ENCODE results near the gene SSUH2.

The SSUH2 gene

DNA sequence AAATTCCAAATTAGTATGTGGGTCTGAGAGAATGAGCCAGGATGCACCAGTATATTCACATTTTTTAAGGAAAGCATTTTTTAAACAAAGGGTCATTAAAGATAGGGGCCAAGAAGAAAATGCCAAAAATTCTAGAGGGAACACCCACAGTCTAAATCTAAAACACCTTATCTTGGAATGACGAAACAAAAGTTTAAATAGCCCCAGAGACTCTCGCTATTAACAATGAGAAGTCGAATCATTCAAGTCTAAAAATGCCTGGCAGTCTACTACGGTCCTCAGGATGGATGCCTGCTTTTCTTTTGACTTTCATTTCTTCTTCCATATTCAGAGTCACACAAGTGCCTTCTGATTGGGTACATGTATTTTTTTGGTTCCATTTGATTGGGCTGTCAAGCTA, 66.3 kb downstream of the SSUH2 start:
- DNase-seq, result no peak

DNA sequence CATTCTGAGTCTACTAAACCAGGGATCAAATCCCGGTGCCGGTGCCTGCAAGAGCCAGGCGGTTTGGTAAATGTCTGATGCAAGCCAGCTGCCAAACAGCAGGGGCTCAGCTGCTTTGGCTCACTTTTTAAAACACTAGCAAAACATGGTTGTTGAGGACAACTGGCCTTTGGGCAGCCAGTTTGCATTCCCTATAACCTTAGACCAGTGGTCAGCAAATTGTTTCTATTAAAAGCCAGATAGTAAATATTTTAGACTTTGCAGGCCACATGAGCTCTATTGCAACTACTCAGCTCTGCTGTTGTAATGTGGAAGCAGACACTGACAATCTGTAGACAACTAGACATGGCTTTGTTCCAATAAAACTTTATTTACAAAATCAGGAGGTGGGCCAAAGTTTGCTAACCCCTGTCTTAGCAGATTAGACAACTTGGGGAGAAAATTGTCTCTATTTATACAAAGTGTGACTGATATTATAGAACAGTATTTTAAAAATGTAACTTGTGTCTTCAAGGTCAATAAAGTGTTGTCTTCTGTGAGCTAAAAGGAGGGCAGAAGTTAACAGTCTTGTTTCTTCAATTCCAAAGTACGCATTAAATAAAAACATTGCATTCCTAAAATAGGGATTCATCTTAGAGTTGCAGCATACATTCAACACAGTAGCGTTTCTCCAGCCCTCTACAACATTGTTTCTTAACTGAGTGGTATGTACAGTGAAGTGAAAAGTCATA, 67.6 kb downstream of the SSUH2 start:
- no peak for DNase-seq

- DNase-seq, result no peak
Measured at GRCh38 chr3:8576436-8576835, 68.2 kb downstream of the SSUH2 start.

DNA sequence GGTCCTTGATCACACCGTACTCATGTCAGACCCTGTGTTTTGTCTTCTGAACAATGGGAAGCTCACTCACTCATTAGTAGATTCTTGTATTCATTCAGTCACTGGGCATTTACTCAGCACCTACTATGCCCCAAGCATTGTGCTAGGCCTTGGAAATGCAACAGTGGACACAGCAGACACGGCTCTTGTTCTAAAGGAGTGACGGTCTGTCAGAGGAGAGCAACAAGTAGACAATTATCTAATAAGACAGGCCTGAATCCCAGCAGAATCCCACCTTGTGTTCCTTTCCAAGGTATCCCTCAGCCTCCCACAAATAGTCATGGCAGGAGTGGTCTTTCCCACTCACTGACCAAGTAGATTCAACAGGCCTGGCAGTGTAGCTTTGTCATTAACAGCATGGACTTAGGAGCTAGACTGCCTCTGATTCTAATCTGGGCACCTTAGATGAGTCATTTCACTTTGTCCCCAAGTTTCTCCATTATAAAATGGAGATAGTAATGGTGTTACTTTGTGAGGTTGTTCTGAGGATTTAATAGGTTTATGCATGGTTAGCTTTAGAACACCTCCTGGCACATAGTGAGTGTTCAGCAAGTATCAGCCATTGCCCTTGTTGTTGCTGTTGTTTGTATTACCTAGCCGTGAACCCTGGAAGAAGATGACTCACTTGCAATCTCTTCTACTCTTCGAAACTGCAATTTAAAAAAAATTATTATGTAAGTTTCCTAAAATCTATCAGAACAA, 69.1 kb downstream of the SSUH2 start:
- no peak for DNase-seq

DNA sequence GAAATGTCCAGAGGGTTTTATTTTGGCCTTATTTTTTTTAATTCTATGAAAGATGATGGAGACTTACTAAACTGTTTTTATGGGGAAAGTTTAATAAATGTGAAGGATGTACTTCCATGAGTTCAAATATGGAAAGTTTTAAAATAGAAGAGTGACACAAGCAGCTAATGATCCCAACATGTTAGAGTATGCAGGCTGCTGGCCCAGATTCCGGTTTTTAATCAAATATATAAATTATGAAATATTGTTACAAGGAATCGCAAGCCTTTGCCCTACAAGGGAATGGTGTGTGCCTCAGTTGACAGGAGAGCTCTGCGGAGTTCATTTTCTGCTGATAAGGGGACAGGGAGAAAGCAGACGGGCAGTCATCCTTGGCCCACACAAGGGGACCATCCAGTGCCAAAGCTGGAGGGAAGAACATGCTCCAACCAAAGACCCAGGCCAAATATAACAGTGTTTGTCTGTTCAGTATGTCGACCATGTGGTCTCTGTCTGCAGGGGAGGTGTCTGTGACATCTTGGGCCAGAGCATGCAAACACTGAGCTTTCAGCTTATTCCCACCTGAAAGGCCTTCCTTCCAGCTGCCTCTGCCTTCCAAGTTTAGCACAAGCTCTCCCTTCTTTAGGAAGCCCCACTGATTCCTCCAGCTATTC, 69.8 kb downstream of the SSUH2 start:
- no peak for DNase-seq

DNA sequence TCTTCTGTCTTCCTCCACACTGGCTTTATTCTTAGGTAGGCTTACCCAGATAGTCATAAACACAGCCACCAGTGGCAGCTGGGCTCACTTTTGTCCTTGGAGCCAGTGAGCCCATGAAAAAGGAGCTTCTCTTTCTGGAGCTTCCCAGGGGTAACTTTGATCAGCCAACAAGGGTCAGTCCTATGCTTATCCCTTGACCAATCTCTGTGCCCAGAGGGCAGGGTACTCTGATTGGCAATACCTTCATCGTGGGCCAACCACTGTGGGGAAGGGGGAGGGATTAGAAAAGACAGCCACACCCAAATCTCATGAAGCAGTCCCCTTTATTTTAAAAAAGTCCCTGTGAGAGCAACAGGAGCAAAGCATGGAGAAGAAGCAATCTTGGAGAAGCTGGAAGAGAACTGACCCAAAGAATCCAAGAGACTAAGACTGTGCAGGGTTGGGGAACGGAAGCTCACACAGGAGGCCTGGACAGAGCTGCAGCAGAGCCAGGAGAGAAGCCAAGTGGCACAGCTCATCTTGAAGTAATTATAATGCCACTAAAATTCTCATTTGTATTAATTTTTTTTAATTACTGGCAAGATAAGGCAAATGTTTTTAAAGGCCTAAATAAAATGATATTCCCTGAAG, 70.4 kb downstream of the SSUH2 start:
- no peak for DNase-seq

- DNase-seq, result no peak
Measured at GRCh38 chr3:8573342-8573926, 71.2 kb downstream of the SSUH2 start.

DNA sequence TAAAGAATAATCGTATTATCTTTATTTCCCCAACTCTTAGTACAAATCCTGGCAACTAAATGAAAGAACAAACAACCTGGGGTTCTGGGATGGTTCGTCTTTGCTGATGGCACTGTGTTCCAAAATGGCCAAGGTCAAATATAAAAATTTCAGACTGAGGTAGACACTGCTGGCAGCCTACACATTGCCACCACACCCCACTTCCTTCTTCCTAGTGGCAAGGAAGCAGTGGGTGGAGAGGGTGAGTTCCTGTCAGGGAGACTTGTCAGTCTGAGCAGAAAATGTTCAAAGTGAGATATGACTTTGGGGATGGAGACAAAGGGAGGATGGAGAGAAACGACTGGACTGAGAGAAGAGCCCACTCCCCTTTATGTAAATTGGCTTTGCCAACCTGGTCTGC, 73.3 kb downstream of the SSUH2 start:
- DNase-seq, result no peak

Data from stimulated activated CD4-positive, alpha-beta T cell treated with anti-CD3 and anti-CD28 coated beads, Interleukin-1b, Interleukin-23, amount 100 ng/mL, for 48 hours (primary cell).